Activated naive CD4-positive, alpha-beta T cell treated with anti-CD3 and anti-CD28 coated beads, Interleukin-2, amount 10 ng/mL, durations not matched to agents 7 days and 5 days (primary cell): ENCODE data around the gene ACOXL.

Experiments
- CTCF ChIA-PET: fragments of 350-600 bp; sonication (Branson Sonifier 250); formaldehyde crosslinking; loops from one replicate; lab custom pipeline; 2021; ENCODE audit warnings: antibody characterized with exemption; lab: Charles Lee
- DNase-seq: peaks from one replicate; pipeline ENCODE4 v3.0.0-alpha.2; 2020
- H3K27ac Mint-ChIP-seq: one replicate; pipeline ENCODE4 v1.8.0; 2021; ENCODE audit warnings: mild to moderate bottlenecking, moderate library complexity, mixed read lengths
- H3K27me3 Mint-ChIP-seq: one replicate; pipeline ENCODE4 v1.8.0; 2021; ENCODE audit warnings: mild to moderate bottlenecking, mixed read lengths
- H3K36me3 Mint-ChIP-seq: one replicate; pipeline ENCODE4 v1.8.0; 2021; ENCODE audit warnings: mixed read lengths
- H3K4me1 Mint-ChIP-seq: one replicate; pipeline ENCODE4 v1.8.0; 2021; ENCODE audit warnings: mixed read lengths
- H3K4me3 Mint-ChIP-seq: one replicate; pipeline ENCODE4 v1.8.0; 2021; ENCODE audit warnings: mild to moderate bottlenecking, moderate library complexity, mixed read lengths
- H3K9me3 Mint-ChIP-seq: one replicate; pipeline ENCODE4 v1.8.0; 2021; ENCODE audit warnings: mixed read lengths

Gene ACOXL

DNA sequence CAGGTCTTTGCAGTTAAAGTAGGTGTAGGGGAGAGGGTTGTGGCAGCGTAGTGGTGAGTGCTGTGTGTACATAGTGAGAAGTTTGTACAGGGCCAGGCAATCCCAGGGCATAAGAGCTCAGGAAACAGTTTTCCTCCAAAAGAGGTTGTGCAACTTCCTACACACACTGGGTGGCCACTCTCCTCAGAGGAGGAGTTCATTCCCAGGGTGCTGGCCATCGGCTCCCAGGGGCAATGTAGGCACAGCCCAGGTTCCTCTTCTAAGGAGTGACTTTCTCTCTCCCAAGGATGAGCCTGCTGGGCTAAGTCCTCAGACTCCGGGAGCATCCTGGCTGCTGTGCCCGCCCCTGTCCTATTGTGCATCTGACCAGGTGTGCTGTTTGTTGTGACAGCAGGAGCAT, 3.0 kb downstream of the ACOXL start:
- Mint-ChIP-seq H3K4me3 (no peak overlapping the region), H3K9me3 (peaks cover 2% of the 10 kb centered on the region), H3K27me3 (peaks cover 91% of the 10 kb centered on the region), H3K27ac (no peak overlapping the region), H3K36me3 (peaks cover 1% of the 10 kb centered on the region), H3K4me1 (peaks cover 13% of the 10 kb centered on the region)
- no peak for DNase-seq
- CTCF ChIA-PET = no interaction called here

DNA sequence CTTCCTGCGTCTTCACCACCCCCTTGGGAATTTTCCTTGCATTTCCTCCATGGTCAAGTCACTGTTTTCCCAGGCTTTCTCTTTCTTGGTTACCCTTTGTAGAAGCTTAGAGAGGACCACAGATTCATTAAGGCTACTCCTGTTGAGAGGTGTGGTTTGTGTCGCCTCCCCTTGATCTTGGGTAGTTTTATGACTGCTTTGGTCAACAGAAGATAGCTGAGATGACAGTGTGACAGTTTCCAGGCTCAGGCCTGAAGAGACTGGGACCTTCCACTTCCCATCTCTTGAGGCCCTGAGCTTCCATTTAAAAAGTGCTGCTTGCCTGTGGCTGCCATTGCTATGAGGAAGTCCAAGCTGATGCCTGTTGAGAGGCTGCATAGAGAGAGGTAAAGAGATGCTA, 5.4 kb downstream of the ACOXL start:
- peaks cover 1% of the 10 kb centered on the region for H3K36me3 Mint-ChIP-seq
- H3K27me3 Mint-ChIP-seq = peaks cover 89% of the 10 kb centered on the region
- peaks cover 2% of the 10 kb centered on the region for H3K9me3 Mint-ChIP-seq
- H3K27ac Mint-ChIP-seq = no peak overlapping the region
- DNase-seq = no peak
- peaks cover 18% of the 10 kb centered on the region for H3K4me1 Mint-ChIP-seq
- CTCF ChIA-PET = interaction anchor here (0.6 kb wide), 1 partner anchor 63 kb away, joined by 3 read pairs; no protein-coding TSS in a partner anchor
- H3K4me3 Mint-ChIP-seq = no peak overlapping the region

DNA sequence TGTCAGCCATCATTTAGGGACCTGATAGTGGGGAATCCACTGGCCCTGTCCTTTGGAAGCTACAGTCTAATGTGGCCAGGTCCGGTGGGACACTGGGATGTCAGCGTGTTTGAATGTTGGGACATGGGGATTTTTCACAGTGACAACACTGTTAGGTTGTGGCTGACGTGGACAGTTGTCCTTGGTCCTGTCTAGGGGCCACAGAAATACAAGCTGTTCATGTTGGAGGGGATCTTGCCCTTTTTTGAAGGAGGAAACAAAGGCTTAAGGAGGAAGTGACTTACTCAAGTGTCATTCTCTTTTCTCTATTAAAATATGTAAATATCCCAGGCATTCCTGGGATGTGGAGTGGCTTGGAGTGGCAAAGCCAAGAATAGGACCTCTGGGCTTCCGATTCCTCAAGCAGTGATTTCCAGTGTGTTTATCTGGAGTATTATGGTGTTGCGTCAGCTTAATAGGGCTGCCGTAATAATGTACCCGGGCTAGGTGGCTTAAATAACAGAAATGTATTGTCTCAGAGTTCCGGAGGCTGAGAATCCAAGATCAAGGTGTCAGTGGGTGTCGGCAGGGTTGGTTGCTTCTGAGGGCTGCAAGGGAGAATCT, 8.5 kb downstream of the ACOXL start:
- peaks cover 88% of the 10 kb centered on the region for H3K27me3 Mint-ChIP-seq
- peaks cover 9% of the 10 kb centered on the region for H3K4me1 Mint-ChIP-seq
- DNase-seq = no peak
- CTCF ChIA-PET = no interaction called here
- H3K36me3 Mint-ChIP-seq = peaks cover 3% of the 10 kb centered on the region
- no peak overlapping the region for H3K27ac Mint-ChIP-seq
- no peak overlapping the region for H3K4me3 Mint-ChIP-seq
- H3K9me3 Mint-ChIP-seq = peaks cover 2% of the 10 kb centered on the region

- CTCF ChIA-PET = no interaction called here
- H3K36me3 Mint-ChIP-seq = peaks cover 3% of the 10 kb centered on the region
- DNase-seq = no peak
- no peak overlapping the region for H3K4me3 Mint-ChIP-seq
- no peak overlapping the region for H3K27ac Mint-ChIP-seq
- peaks cover 12% of the 10 kb centered on the region for H3K4me1 Mint-ChIP-seq
- H3K27me3 Mint-ChIP-seq = peaks cover 88% of the 10 kb centered on the region
- H3K9me3 Mint-ChIP-seq = peaks cover 2% of the 10 kb centered on the region
Observed at GRCh38 chr2:110741491-110741980, 9.2 kb downstream of the ACOXL start.

DNA sequence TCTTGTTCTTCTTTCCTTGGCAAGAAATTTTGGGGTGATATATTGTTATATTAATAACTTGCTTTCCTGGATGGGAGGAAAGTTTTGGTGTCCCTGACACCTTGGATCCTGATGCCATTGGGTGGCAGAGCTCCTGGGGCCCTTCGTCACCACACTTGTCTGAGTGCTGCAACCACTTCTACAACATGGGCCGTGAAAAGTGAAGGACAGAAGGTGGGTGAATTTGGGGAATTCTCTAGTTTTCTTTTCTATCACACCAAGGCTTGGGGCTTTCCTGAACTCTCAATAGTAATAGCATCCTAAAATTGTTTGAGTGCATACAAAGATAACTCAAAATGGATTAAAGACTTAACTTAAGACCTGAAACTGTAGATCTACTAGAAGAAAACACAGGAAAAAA, 10.0 kb downstream of the ACOXL start:
- Mint-ChIP-seq H3K36me3 (peaks cover 3% of the 10 kb centered on the region), H3K4me3 (no peak overlapping the region), H3K27me3 (peaks cover 82% of the 10 kb centered on the region), H3K9me3 (peaks cover 2% of the 10 kb centered on the region), H3K27ac (no peak overlapping the region), H3K4me1 (peaks cover 16% of the 10 kb centered on the region)
- no peak for DNase-seq
- CTCF ChIA-PET = no interaction called here

GRCh38 chr2:110743600-110743999, 11.2 kb downstream of the ACOXL start:
- peaks cover 78% of the 10 kb centered on the region for H3K27me3 Mint-ChIP-seq
- no peak overlapping the region for H3K4me3 Mint-ChIP-seq
- H3K4me1 Mint-ChIP-seq = peaks cover 28% of the 10 kb centered on the region
- DNase-seq = no peak
- CTCF ChIA-PET = no interaction called here
- peaks cover 3% of the 10 kb centered on the region for H3K36me3 Mint-ChIP-seq
- no peak overlapping the region for H3K27ac Mint-ChIP-seq
- peaks cover 2% of the 10 kb centered on the region for H3K9me3 Mint-ChIP-seq

DNA sequence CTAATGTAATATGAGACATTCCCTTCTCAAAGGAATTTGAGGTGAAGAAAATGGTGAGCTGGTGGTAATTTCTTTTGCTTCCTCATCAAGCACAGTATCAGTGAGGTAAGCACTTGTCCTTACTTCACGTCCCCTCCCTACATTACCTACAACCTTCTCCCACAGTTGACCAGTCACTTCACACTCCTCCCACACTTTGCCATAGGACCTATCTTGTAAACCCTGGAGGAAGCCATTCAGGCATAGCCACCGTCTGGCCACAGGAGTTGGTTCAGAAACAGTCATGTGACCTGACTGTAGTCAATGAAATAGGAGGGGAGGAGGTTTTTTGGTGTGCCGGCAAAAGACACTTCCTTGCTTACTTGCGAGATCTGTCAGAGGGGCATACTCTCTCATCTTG, 12.1 kb downstream of the ACOXL start:
- DNase-seq = no peak
- Mint-ChIP-seq H3K27me3 (peaks cover 74% of the 10 kb centered on the region), H3K4me1 (peaks cover 36% of the 10 kb centered on the region), H3K36me3 (peaks cover 2% of the 10 kb centered on the region), H3K4me3 (no peak overlapping the region), H3K9me3 (no peaks in the 10 kb centered on the region), H3K27ac (no peak overlapping the region)
- CTCF ChIA-PET = interaction anchor here (1.5 kb wide), 1 partner anchor 11 kb away, joined by 3 read pairs; no protein-coding TSS in a partner anchor

GRCh38 chr2:110745048-110745447, 12.7 kb downstream of the ACOXL start:
- DNase-seq = no peak
- CTCF ChIA-PET = interaction anchor here (1.5 kb wide), 1 partner anchor 10 kb away, joined by 3 read pairs; no protein-coding TSS in a partner anchor
- H3K36me3 Mint-ChIP-seq = peaks cover 2% of the 10 kb centered on the region
- H3K4me3 Mint-ChIP-seq = no peak overlapping the region
- peaks cover 41% of the 10 kb centered on the region for H3K4me1 Mint-ChIP-seq
- H3K27ac Mint-ChIP-seq = no peak overlapping the region
- H3K27me3 Mint-ChIP-seq = peaks cover 77% of the 10 kb centered on the region
- H3K9me3 Mint-ChIP-seq = no peaks in the 10 kb centered on the region

GRCh38 chr2:110746586-110747521, 14.5 kb downstream of the ACOXL start:
- no peak for DNase-seq
- CTCF ChIA-PET = no interaction called here
- H3K27ac Mint-ChIP-seq = no peak overlapping the region
- no peaks in the 10 kb centered on the region for H3K9me3 Mint-ChIP-seq
- H3K4me3 Mint-ChIP-seq = no peak overlapping the region
- H3K4me1 Mint-ChIP-seq = peaks cover 34% of the 10 kb centered on the region
- peaks cover 60% of the 10 kb centered on the region for H3K27me3 Mint-ChIP-seq
- H3K36me3 Mint-ChIP-seq = peaks cover 2% of the 10 kb centered on the region

DNA sequence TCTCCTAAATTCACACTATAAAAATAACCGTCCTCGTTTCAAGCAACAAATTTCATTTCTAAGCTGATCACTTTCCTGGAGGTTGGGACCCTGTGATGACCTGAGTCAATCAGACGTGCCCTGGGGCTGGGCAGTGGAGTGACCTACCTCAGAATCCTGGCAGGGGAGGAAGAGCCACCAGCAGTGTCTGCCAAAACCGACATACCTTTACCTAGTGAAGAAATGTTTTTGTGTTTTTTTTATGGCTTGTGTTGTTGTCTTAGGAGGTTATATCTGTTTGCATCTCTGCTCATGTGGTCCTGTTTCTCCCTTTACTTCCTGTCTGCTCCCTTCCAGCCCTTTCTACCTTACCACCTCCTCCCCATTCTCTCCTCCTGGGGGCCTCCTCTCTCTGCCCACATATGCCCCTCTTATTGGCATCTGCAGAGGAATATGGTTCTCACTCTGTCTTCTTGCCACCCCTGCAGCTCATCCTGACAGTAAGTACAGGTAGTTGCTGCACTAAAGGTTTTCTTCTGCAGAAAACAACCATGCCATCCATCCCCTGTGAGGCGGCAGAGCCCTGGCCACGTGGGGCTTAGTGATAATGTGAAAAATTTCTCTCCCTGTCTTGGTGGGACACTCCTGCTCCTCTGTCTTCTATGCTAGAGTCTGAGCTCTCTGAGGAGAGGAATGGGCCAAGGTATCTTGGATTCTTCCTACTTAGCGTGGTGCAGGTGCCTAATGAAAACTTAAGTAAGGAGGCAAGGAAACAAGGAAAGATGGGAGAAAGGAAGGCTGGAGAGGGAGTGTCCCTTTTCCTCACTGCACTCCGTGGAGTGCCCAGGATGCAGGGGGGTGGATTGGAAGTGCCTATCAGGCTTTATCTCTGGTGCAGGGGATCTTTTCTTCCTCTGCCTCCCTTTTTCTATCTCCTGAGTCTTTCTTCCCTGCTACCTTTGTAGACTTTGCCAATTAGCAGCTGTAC, 15.4 kb downstream of the ACOXL start:
- peaks cover 55% of the 10 kb centered on the region for H3K27me3 Mint-ChIP-seq
- H3K4me1 Mint-ChIP-seq = peaks cover 34% of the 10 kb centered on the region
- peak; percentile 24 for DNase-seq
- peaks cover 2% of the 10 kb centered on the region for H3K36me3 Mint-ChIP-seq
- no peaks in the 10 kb centered on the region for H3K9me3 Mint-ChIP-seq
- CTCF ChIA-PET = interaction anchor here (1.2 kb wide), 1 partner anchor 66 kb away, joined by 3 read pairs; no protein-coding TSS in a partner anchor
- H3K27ac Mint-ChIP-seq = peak overlapping the region; percentile 58
- H3K4me3 Mint-ChIP-seq = peak overlapping the region; percentile 6

GRCh38 chr2:110748489-110748867, 16.1 kb downstream of the ACOXL start:
- no peaks in the 10 kb centered on the region for H3K36me3 Mint-ChIP-seq
- peak overlapping the region; percentile 2 for H3K4me3 Mint-ChIP-seq
- H3K27ac Mint-ChIP-seq = peak overlapping the region; percentile 58
- peaks cover 34% of the 10 kb centered on the region for H3K4me1 Mint-ChIP-seq
- DNase-seq = peak; percentile 87
- peaks cover 54% of the 10 kb centered on the region for H3K27me3 Mint-ChIP-seq
- CTCF ChIA-PET = interaction anchor here (1.2 to 1.4 kb wide), 2 partner anchors 65 to 69 kb away, joined by 3 to 4 read pairs; no protein-coding TSS in a partner anchor
- no peaks in the 10 kb centered on the region for H3K9me3 Mint-ChIP-seq

- Mint-ChIP-seq H3K4me3 (no peak overlapping the region), H3K4me1 (peaks cover 31% of the 10 kb centered on the region)
Observed at GRCh38 chr2:110751642-110752041, 19.3 kb downstream of the ACOXL start.

DNA sequence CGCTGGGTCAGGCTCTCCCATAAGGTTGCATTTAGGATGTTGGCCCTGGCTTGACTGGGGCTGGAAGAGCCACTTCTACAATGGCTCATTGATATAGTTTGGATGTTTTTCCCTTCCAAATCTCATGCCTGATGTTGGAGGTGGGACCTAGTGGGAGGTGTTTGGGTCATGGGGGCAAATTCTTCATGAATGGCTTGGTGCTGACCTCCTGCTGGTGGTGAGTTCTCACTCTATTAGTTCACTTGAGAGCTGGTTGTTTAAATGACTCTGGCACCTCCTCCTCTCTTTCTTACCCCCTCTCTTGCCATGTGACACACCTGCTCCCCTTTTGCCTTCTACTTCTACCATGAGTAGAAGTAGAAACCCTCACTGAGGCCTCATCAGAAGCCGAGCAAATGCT, 20.5 kb downstream of the ACOXL start:
- CTCF ChIA-PET = interaction anchor here (0.5 to 0.7 kb wide), 2 partner anchors 35 to 81 kb away, joined by 3 read pairs; no protein-coding TSS in a partner anchor
- Mint-ChIP-seq H3K27me3 (peaks cover 30% of the 10 kb centered on the region), H3K4me3 (no peak overlapping the region), H3K36me3 (no peaks in the 10 kb centered on the region), H3K4me1 (peaks cover 22% of the 10 kb centered on the region), H3K27ac (no peak overlapping the region), H3K9me3 (no peaks in the 10 kb centered on the region)
- no peak for DNase-seq

More at GRCh38 chr2:110751642-110752041, 19.3 kb downstream of the ACOXL start:
- peaks cover 24% of the 10 kb centered on the region for H3K27me3 Mint-ChIP-seq
- no peaks in the 10 kb centered on the region for H3K36me3 Mint-ChIP-seq
- H3K9me3 Mint-ChIP-seq = no peaks in the 10 kb centered on the region
- CTCF ChIA-PET = no interaction called here
- DNase-seq = no peak
- no peak overlapping the region for H3K27ac Mint-ChIP-seq
